Activated CD8-positive, alpha-beta memory T cell treated with anti-CD3 and anti-CD28 coated beads for 36 hours (primary cell): ENCODE results near the gene FAAP20. TPM values are rescaled to one million over a fixed set of nuclear protein-coding genes. Genes with fewer than 3 reads are reported as not detected.

Experiments used
- CTCF ChIA-PET: fragments of 350-600 bp; sonication (Branson Sonifier 250); formaldehyde crosslinking; loops from one replicate; lab custom pipeline; 2021; ENCODE audit warnings: antibody characterized with exemption; lab: Charles Lee
- POLR2A ChIA-PET: fragments of 350-600 bp; sonication (Branson Sonifier 250); formaldehyde crosslinking; loops from one replicate; lab custom pipeline; 2021; ENCODE audit warnings: antibody characterized with exemption; lab: Charles Lee
- total RNA-seq, 2 experiments: library from RNA; stranded (reverse); gene quantifications; one replicate each; pipeline ENCODE4 v1.2.3, GENCODE V29; 2021

FAAP20 gene
- total RNA-seq, 2 experiments from 2014 or later, result 64.3 to 68.8 TPM

GRCh38 chr1:2190491-2190976 is 4.0 kb downstream of the FAAP20 start:
- POLR2A ChIA-PET, result no interaction called here
- CTCF ChIA-PET, result interaction anchor here (3.1 kb wide), 1 partner anchor 191 kb away, joined by 12 read pairs; no protein-coding TSS in a partner anchor

GRCh38 chr1:2189459-2190425 is 4.8 kb downstream of the FAAP20 start:
- ChIA-PET POLR2A (interaction anchor here (0.6 to 0.8 kb wide), 3 partner anchors 38 to 192 kb away, joined by 3 read pairs; no protein-coding TSS in a partner anchor), CTCF (interaction anchor here (3.1 kb wide), 1 partner anchor 192 kb away, joined by 12 read pairs; no protein-coding TSS in a partner anchor)

- POLR2A ChIA-PET, result no interaction called here
These were observed 6.2 kb downstream of the FAAP20 start for GRCh38 chr1:2188336-2188735.

GRCh38 chr1:2187619-2188018 is 7.0 kb downstream of the FAAP20 start:
- ChIA-PET POLR2A (no interaction called here), CTCF (no interaction called here)

More at GRCh38 chr1:2188336-2188735, 6.2 kb downstream of the FAAP20 start:
- CTCF ChIA-PET, result interaction anchor here (0.7 kb wide), 2 partner anchors 292 to 612 kb away, joined by 3 to 7 read pairs; no protein-coding TSS in a partner anchor

- POLR2A ChIA-PET, result no interaction called here
- CTCF ChIA-PET, result no interaction called here
These were observed 7.7 kb downstream of the FAAP20 start for GRCh38 chr1:2186901-2187300.

- ChIA-PET CTCF (interaction anchor here (1.0 kb wide), 1 partner anchor 10 kb away, joined by 3 read pairs; no protein-coding TSS in a partner anchor), POLR2A (no interaction called here)
These were observed 8.4 kb downstream of the FAAP20 start for GRCh38 chr1:2185880-2186855.

GRCh38 chr1:2184934-2185333 is 9.6 kb downstream of the FAAP20 start:
- POLR2A ChIA-PET, result no interaction called here

GRCh38 chr1:2184531-2184930 is 10.0 kb downstream of the FAAP20 start:
- CTCF ChIA-PET, result interaction anchor here (2.4 kb wide), 1 partner anchor 10 kb away, joined by 8 read pairs; no protein-coding TSS in a partner anchor
- POLR2A ChIA-PET, result no interaction called here

More at GRCh38 chr1:2184934-2185333, 9.6 kb downstream of the FAAP20 start:
- CTCF ChIA-PET, result interaction anchor here (1.0 to 2.4 kb wide), 2 partner anchors 9 to 11 kb away, joined by 3 to 8 read pairs; no protein-coding TSS in a partner anchor

- ChIA-PET CTCF (interaction anchor here (2.4 kb wide), 1 partner anchor 10 kb away, joined by 8 read pairs; no protein-coding TSS in a partner anchor), POLR2A (no interaction called here)
These were observed 10.6 kb downstream of the FAAP20 start for GRCh38 chr1:2183937-2184334.

- POLR2A ChIA-PET, result no interaction called here
- CTCF ChIA-PET, result no interaction called here
These were observed 12.2 kb downstream of the FAAP20 start for GRCh38 chr1:2182376-2182775.

- ChIA-PET CTCF (no interaction called here), POLR2A (no interaction called here)
These were observed 12.8 kb downstream of the FAAP20 start for GRCh38 chr1:2181752-2182151.

GRCh38 chr1:2181271-2181670 is 13.3 kb downstream of the FAAP20 start:
- ChIA-PET POLR2A (no interaction called here), CTCF (no interaction called here)

- POLR2A ChIA-PET, result interaction anchor here (0.7 kb wide), 1 partner anchor 61 kb away, joined by 3 read pairs; no protein-coding TSS in a partner anchor
- CTCF ChIA-PET, result no interaction called here
These were observed 14.0 kb downstream of the FAAP20 start for GRCh38 chr1:2180297-2181245.

- ChIA-PET POLR2A (interaction anchor here (0.7 kb wide), 1 partner anchor 62 kb away, joined by 3 read pairs; no protein-coding TSS in a partner anchor), CTCF (no interaction called here)
These were observed 15.1 kb downstream of the FAAP20 start for GRCh38 chr1:2179283-2180013.

- CTCF ChIA-PET, result no interaction called here
- POLR2A ChIA-PET, result no interaction called here
These were observed 15.7 kb downstream of the FAAP20 start for GRCh38 chr1:2178875-2179274.

GRCh38 chr1:2177946-2178538 is 16.5 kb downstream of the FAAP20 start:
- CTCF ChIA-PET, result interaction anchor here (1.7 kb wide), 1 partner anchor 10 kb away, joined by 4 read pairs; no protein-coding TSS in a partner anchor
- POLR2A ChIA-PET, result no interaction called here

GRCh38 chr1:2177541-2177940 is 17.0 kb downstream of the FAAP20 start:
- ChIA-PET POLR2A (no interaction called here), CTCF (interaction anchor here (1.7 kb wide), 1 partner anchor 10 kb away, joined by 4 read pairs; no protein-coding TSS in a partner anchor)
